Suprapubic skin (tissue), 4 donors: Measurements from ENCODE around the gene DNAJC18. TPM values are rescaled to one million over a fixed set of nuclear protein-coding genes. Genes with fewer than 3 reads are reported as not detected.

Experiments
- DNase-seq, 2 donors: peaks; one replicate each; pipeline ENCODE4 v3.0.0-alpha.2; 2019; ENCODE audit warnings: low spot score in 2 of 2
- H3K27ac ChIP-seq: fragments of 200-600 bp; sonication (generic); one replicate; pipeline ENCODE4 v1.5.1; 2019
- H3K27me3 ChIP-seq: fragments of 200-600 bp; sonication (generic); one replicate; pipeline ENCODE4 v1.5.1; 2019
- H3K36me3 ChIP-seq: fragments of 200-600 bp; sonication (generic); one replicate; pipeline ENCODE4 v1.5.1; 2019
- H3K4me1 ChIP-seq: fragments of 200-600 bp; sonication (generic); one replicate; pipeline ENCODE4 v1.5.1; 2019
- H3K4me3 ChIP-seq: fragments of 200-600 bp; sonication (generic); one replicate; pipeline ENCODE4 v1.5.1; 2019; ENCODE audit warnings: mild to moderate bottlenecking
- H3K9me3 ChIP-seq: fragments of 200-600 bp; sonication (generic); one replicate; pipeline ENCODE4 v1.5.1; 2019
- CTCF ChIP-seq, 2 donors: fragments of 200-600 bp in 1 of 2; fragments of 450-650 bp in 1 of 2; sonication (generic) in 1 of 2; IDR thresholded peaks; one replicate each; pipeline ENCODE4 v1.5.1; 2016 to 2019; ENCODE audit warnings: antibody characterized with exemption in 2 of 2, mild to moderate bottlenecking in 1 of 2, moderate library complexity in 1 of 2
- EP300 ChIP-seq: sonication (generic); formaldehyde crosslinking; IDR thresholded peaks from one replicate; pipeline ENCODE4 v1.6.1; 2017; ENCODE audit warnings: antibody characterized with exemption
- POLR2A ChIP-seq, 2 donors: fragments of 450-650 bp; IDR thresholded peaks; one replicate each; pipeline ENCODE4 v1.6.1; 2017; ENCODE audit warnings: antibody characterized with exemption in 2 of 2, mild to moderate bottlenecking in 2 of 2, moderate library complexity in 2 of 2
- POLR2AphosphoS5 ChIP-seq, 3 donors: sonication (generic); formaldehyde crosslinking; IDR thresholded peaks; one replicate each; pipeline ENCODE4 v1.6.1; 2017; ENCODE audit warnings: antibody characterized with exemption in 3 of 3
- WGBS: methylation state at CpG from one replicate; pipeline ENCODE4 v1.1.5; 2018; 5-methylcytosine and 5-hydroxymethylcytosine counted together
- total RNA-seq, 4 donors: library from RNA; depleted of rRNA; stranded (reverse); fragments of >200 nt; gene quantifications; one replicate each; pipeline ENCODE4 v1.1.0, GENCODE V29; 2016

DNAJC18 gene
- total RNA-seq, 4 donors from 2014 or later: 2.2 to 7.2 (median 2.9) TPM

DNA sequence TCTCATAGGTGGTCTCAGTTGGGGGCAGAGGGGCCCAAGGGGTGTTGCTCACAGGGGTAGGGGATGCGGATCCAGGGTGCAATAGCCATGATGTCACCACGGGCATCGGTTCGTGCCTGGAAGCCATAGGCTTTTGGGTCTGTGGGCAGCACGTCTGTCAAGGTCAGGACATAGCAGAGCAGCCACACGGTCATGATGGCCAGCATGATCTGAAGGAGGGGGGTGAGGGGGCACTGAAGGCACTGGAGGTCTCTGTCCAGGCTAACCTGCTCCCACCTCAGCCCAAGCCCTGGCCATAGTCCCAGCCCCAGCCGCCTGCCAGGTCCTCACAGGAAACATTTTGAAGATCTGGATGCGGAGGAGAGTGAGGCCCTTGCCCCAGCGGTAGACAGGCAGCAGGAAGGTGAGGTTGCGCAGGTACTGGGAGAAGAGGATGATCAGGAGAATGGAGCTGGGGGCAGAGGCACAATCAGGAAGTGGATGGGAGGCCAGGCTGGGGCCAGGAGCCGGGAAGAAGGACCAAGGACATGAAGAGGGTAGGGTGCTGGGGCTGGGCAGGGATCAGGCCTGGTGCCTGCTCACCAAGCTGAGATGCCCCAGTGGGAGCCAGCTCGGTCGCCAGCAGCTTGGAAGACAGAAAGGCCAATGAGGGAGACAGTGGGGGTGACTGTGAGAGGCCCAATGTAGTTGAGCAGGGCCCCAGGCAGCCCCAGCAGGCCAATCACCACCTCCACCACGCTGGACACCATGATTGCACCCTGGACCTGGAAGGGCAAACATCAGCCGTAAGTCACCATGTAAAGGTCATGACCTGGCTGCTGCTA is 59.5 kb downstream of the DNAJC18 start:
- Histone ChIP-seq H3K27me3 (no peaks in the 10 kb centered on the region), H3K4me3 (no peak overlapping the region), H3K4me1 (peaks cover 33% of the 10 kb centered on the region), H3K36me3 (peaks cover 4% of the 10 kb centered on the region), H3K27ac (no peak overlapping the region), H3K9me3 (no peaks in the 10 kb centered on the region)
- DNase-seq: peak; percentile 52 to 75
- WGBS: 91% methylated on average over 12 of the region's 15 CpGs
- TF ChIP-seq POLR2A (IDR thresholded peaks at IDR 0.05) (no peak), POLR2AphosphoS5 (IDR thresholded peaks at IDR 0.05) (no peak), EP300 (no peak), CTCF (IDR thresholded peaks at IDR 0.05) (no peak)

- 74% methylated on average over 10 of the region's 13 CpGs for WGBS
- H3K27ac ChIP-seq: no peak overlapping the region
- peaks cover 28% of the 10 kb centered on the region for H3K4me1 ChIP-seq
- H3K4me3 ChIP-seq: no peak overlapping the region
- no peaks in the 10 kb centered on the region for H3K9me3 ChIP-seq
- no peaks in the 10 kb centered on the region for H3K27me3 ChIP-seq
- DNase-seq: peak; percentile 56 to 77
- H3K36me3 ChIP-seq: peaks cover 8% of the 10 kb centered on the region
- TF ChIP-seq CTCF (IDR thresholded peaks at IDR 0.05) (no peak), POLR2A (IDR thresholded peaks at IDR 0.05) (no peak), POLR2AphosphoS5 (IDR thresholded peaks at IDR 0.05) (no peak), EP300 (no peak)
Measured at GRCh38 chr5:139378941-139379361, 60.4 kb downstream of the DNAJC18 start.

DNA sequence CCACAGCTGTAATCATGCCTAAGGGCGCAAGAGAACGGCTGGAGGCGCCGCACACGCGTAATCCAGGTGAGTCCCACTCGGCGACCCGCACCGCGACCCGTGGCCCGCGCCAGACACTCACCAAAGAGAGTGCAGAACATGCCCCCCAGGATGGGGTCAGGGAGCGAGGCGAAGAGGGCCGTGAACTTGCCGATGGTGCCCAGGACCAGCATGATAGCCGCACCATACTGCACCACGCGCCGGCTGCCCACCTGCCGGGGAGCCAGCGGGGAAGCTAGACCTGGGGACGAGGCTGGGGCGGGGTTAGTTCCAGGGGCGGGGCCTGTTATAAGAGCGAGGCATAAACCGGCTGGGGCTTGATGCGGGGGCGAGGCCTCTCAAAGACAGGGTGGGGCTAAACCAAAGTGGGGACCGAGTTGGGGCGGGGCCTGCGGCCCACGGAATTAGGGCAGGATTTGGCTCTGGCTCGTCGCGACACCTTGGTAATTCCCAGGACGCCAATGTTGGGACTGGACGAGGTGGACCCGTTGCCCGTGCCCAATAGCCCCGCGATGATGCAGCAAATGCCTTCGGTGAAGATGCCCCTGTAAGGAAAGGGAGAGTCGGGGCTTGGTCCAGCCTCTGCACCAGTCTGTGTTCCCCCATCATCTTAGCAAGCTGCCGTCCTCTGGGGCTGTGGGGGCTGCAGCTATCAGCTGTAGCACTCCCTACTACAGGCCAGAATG is 61.1 kb downstream of the DNAJC18 start:
- WGBS: 65% methylated on average over 47 of the region's 47 CpGs
- no peak overlapping the region for H3K4me3 ChIP-seq
- peak; percentile 63 to 73 for DNase-seq
- peaks cover 8% of the 10 kb centered on the region for H3K36me3 ChIP-seq
- H3K27ac ChIP-seq: no peak overlapping the region
- TF ChIP-seq POLR2A (IDR thresholded peaks at IDR 0.05) (no peak), CTCF (IDR thresholded peaks at IDR 0.05) (no peak), POLR2AphosphoS5 (IDR thresholded peaks at IDR 0.05) (no peak), EP300 (no peak)
- H3K9me3 ChIP-seq: no peaks in the 10 kb centered on the region
- no peaks in the 10 kb centered on the region for H3K27me3 ChIP-seq
- peaks cover 27% of the 10 kb centered on the region for H3K4me1 ChIP-seq

- 92% methylated on average over 3 of the region's 3 CpGs for WGBS
- DNase-seq: peak; percentile 43 to 50
- no peaks in the 10 kb centered on the region for H3K9me3 ChIP-seq
Measured at GRCh38 chr5:139377226-139377625, 62.1 kb downstream of the DNAJC18 start.

More at GRCh38 chr5:139377226-139377625, 62.1 kb downstream of the DNAJC18 start:
- Histone ChIP-seq H3K4me3 (no peak overlapping the region), H3K27ac (no peak overlapping the region), H3K36me3 (peaks cover 8% of the 10 kb centered on the region), H3K4me1 (peaks cover 21% of the 10 kb centered on the region), H3K27me3 (no peaks in the 10 kb centered on the region)
- TF ChIP-seq POLR2A (IDR thresholded peaks at IDR 0.05) (no peak), CTCF (IDR thresholded peaks at IDR 0.05) (no peak), POLR2AphosphoS5 (IDR thresholded peaks at IDR 0.05) (no peak), EP300 (no peak)
